ENCODE data around the gene PLEKHG4. TPM values are rescaled to one million over a fixed set of nuclear protein-coding genes. Genes with fewer than 3 reads are reported as not detected.

The PLEKHG4 gene
- total RNA-seq, 2 experiments from 2014 or later, result 13.1 to 14.0 TPM

- Histone ChIP-seq H3K9me3 (ENCODE audit: control insufficient read depth in 1 of 2, insufficient read depth in 1 of 2, low read length in 2 of 2) (no peaks in the 10 kb centered on the region), H3K36me3 (ENCODE audit: insufficient read depth, low read length) (peaks cover 15% of the 10 kb centered on the region), H3K27ac (ENCODE audit: low read depth in 1 of 2, low read length in 2 of 2) (peak overlapping the region; percentile 86 to 90), H3K27me3 (ENCODE audit: control insufficient read depth in 1 of 2, insufficient read depth in 2 of 2, low read length in 2 of 2) (no peaks in the 10 kb centered on the region), H3K4me3 (ENCODE audit: low read length) (no peak overlapping the region), H3K4me1 (ENCODE audit: insufficient read depth, low read length) (peaks cover 59% of the 10 kb centered on the region)
- ChIA-PET POLR2A (interaction anchor here (1.1 kb wide), 1 partner anchor 22 kb away, joined by 3 read pairs; no protein-coding TSS in a partner anchor), CTCF (interaction anchor here (1.4 to 5.3 kb wide), 3 partner anchors 16 to 573 kb away, joined by 3 to 31 read pairs (median 5); partner anchors contain the start of gene TMEM208)
- no peak overlapping the region for H3K4me3 Mint-ChIP-seq
- H3K36me3 Mint-ChIP-seq (ENCODE audit: low read depth), result peaks cover 11% of the 10 kb centered on the region
- H3K27me3 Mint-ChIP-seq, result no peaks in the 10 kb centered on the region
- peaks cover 29% of the 10 kb centered on the region for H3K4me1 Mint-ChIP-seq (ENCODE audit: low read depth)
- DNase-seq (no peak), ATAC-seq (ENCODE audit: poor library complexity) (no peak)
- H3K9me3 Mint-ChIP-seq, result no peaks in the 10 kb centered on the region
- no peak for TF ChIP-seq CTCF (IDR thresholded peaks at IDR 0.05)
- intact Hi-C loops (cut with DNase I, micrococcal nuclease), result loop anchor here (10.0 kb wide), 2 partner anchors 561 to 841 kb away; partner anchors contain the start of genes NFATC3 (in 1 of the 2), RANBP10 (in 1 of the 2) and TSNAXIP1 (in 1 of the 2)
- H3K27ac Mint-ChIP-seq, result peak overlapping the region; percentile 97
Observed at GRCh38 chr16:67243481-67243880, 35.9 kb upstream of the PLEKHG4 start.

GRCh38 chr16:67244387-67245185, 34.7 kb upstream of the PLEKHG4 start:
- no peak for TF ChIP-seq CTCF (IDR thresholded peaks at IDR 0.05)
- H3K4me1 Mint-ChIP-seq (ENCODE audit: low read depth), result peaks cover 34% of the 10 kb centered on the region
- intact Hi-C loops (cut with DNase I, micrococcal nuclease), result loop anchor here (1.0 to 10.0 kb wide), 5 partner anchors 16 to 840 kb away; partner anchors contain the start of genes NFATC3 (in 1 of the 2), PHAF1 (in 1 of the 2), RANBP10 (in 1 of the 2) and TSNAXIP1 (in 1 of the 2)
- peaks cover 69% of the 10 kb centered on the region for H3K4me1 ChIP-seq (ENCODE audit: insufficient read depth, low read length)
- ChIA-PET POLR2A (interaction anchor here (0.6 to 6.2 kb wide), 4 partner anchors 17 to 85 kb away, joined by 3 to 81 read pairs (median 4); partner anchors contain the start of genes FBXL8, TMEM208 and TRADD), CTCF (interaction anchor here (0.7 to 5.3 kb wide), 8 partner anchors 9 to 572 kb away, joined by 3 to 31 read pairs (median 4); partner anchors contain the start of genes E2F4 and TMEM208)
- no peaks in the 10 kb centered on the region for H3K9me3 ChIP-seq (ENCODE audit: control insufficient read depth in 1 of 2, insufficient read depth in 1 of 2, low read length in 2 of 2)
- peaks cover under 1% of the 10 kb centered on the region for H3K36me3 Mint-ChIP-seq (ENCODE audit: low read depth)
- peak; percentile 37 to 93 (median 69) for DNase-seq
- peak; percentile 59 for ATAC-seq (ENCODE audit: poor library complexity)
- H3K9me3 Mint-ChIP-seq, result no peaks in the 10 kb centered on the region
- H3K27me3 ChIP-seq (ENCODE audit: control insufficient read depth in 1 of 2, insufficient read depth in 2 of 2, low read length in 2 of 2), result no peaks in the 10 kb centered on the region
- H3K27me3 Mint-ChIP-seq, result no peaks in the 10 kb centered on the region
- peak overlapping the region; percentile 86 for H3K4me3 Mint-ChIP-seq
- H3K4me3 ChIP-seq (ENCODE audit: low read length), result no peak overlapping the region
- peak overlapping the region; percentile 86 to 90 for H3K27ac ChIP-seq (ENCODE audit: low read depth in 1 of 2, low read length in 2 of 2)
- peaks cover 3% of the 10 kb centered on the region for H3K36me3 ChIP-seq (ENCODE audit: insufficient read depth, low read length)
- H3K27ac Mint-ChIP-seq, result peak overlapping the region; percentile 97

GRCh38 chr16:67245186-67245585, 34.1 kb upstream of the PLEKHG4 start:
- peaks cover 40% of the 10 kb centered on the region for H3K4me1 Mint-ChIP-seq (ENCODE audit: low read depth)
- H3K36me3 ChIP-seq (ENCODE audit: insufficient read depth, low read length), result peaks cover 2% of the 10 kb centered on the region
- peaks cover 0 to 2% of the 10 kb centered on the region in 2 experiments for H3K27me3 ChIP-seq (ENCODE audit: control insufficient read depth in 1 of 2, insufficient read depth in 2 of 2, low read length in 2 of 2)
- peaks cover 75% of the 10 kb centered on the region for H3K4me1 ChIP-seq (ENCODE audit: insufficient read depth, low read length)
- POLR2A ChIA-PET, result interaction anchor here (1.6 to 6.2 kb wide), 2 partner anchors 17 to 85 kb away, joined by 5 to 81 read pairs; partner anchors contain the start of genes FBXL8, TMEM208 and TRADD
- H3K9me3 Mint-ChIP-seq, result no peaks in the 10 kb centered on the region
- no peak for DNase-seq
- TF ChIP-seq CTCF (IDR thresholded peaks at IDR 0.05), result no peak
- H3K9me3 ChIP-seq (ENCODE audit: control insufficient read depth in 1 of 2, insufficient read depth in 1 of 2, low read length in 2 of 2), result no peaks in the 10 kb centered on the region
- no peak overlapping the region for H3K4me3 ChIP-seq (ENCODE audit: low read length)
- CTCF ChIA-PET, result interaction anchor here (0.7 to 5.3 kb wide), 5 partner anchors 9 to 60 kb away, joined by 3 to 31 read pairs (median 5); partner anchors contain the start of genes E2F4 and TMEM208
- peak overlapping the region; percentile 86 to 90 for H3K27ac ChIP-seq (ENCODE audit: low read depth in 1 of 2, low read length in 2 of 2)
- peak overlapping the region; percentile 86 for H3K4me3 Mint-ChIP-seq
- H3K36me3 Mint-ChIP-seq (ENCODE audit: low read depth), result no peaks in the 10 kb centered on the region
- intact Hi-C loops (cut with DNase I, micrococcal nuclease), result loop anchor here (5.0 to 10.0 kb wide), 3 partner anchors 138 to 840 kb away; partner anchors contain the start of genes NFATC3 (in 1 of the 2), PHAF1 (in 1 of the 2), RANBP10 (in 1 of the 2) and TSNAXIP1 (in 1 of the 2)
- H3K27ac Mint-ChIP-seq, result peak overlapping the region; percentile 97
- ATAC-seq (ENCODE audit: poor library complexity), result no peak
- no peaks in the 10 kb centered on the region for H3K27me3 Mint-ChIP-seq
